H1 (cell line): ENCODE measurements around the gene RPRD2. TPM values are rescaled to one million over a fixed set of nuclear protein-coding genes. Genes with fewer than 3 reads are reported as not detected.

Source experiments
- CTCF ChIA-PET: fragments of 300-600 bp; sonication (Branson Sonifier 250); formaldehyde crosslinking; loops from one replicate; lab custom pipeline; 2021; ENCODE audit not compliant: partially characterized antibody; lab: Charles Lee
- POLR2A ChIA-PET: fragments of 300-600 bp; sonication (Branson Sonifier 250); formaldehyde crosslinking; loops from one replicate; lab custom pipeline; 2021; ENCODE audit warnings: inconsistent platforms; ENCODE audit not compliant: partially characterized antibody; lab: Charles Lee
- DNase-seq, 2 experiments: peaks; one replicate each; pipeline versions ENCODE4 v3.0.0 to v3.0.0-alpha.2; 2010 to 2022; ENCODE audit warnings: low spot score in 2 of 2, low read depth in 1 of 2, mixed read lengths in 1 of 2
- FAIRE-seq: peaks from 2 replicates; lab custom pipeline; 2011; peaks lifted over from hg19 to GRCh38; lab: Jason Lieb, UNC
- H2AFZ ChIP-seq: 2 replicates; pipeline ENCODE4 v1.8.1; 2012; ENCODE audit warnings: low read length, inconsistent platforms
- H2AK5ac ChIP-seq: 2 replicates; pipeline ENCODE4 v1.6.1; 2013; ENCODE audit warnings: low read depth, low read length
- H2BK120ac ChIP-seq: replicated peaks from 2 replicates; pipeline ENCODE3; 2013; ENCODE audit warnings: low read depth, low read length, inconsistent platforms
- H2BK12ac ChIP-seq: 2 replicates; pipeline ENCODE4 v1.6.1; 2013; ENCODE audit warnings: low read depth, low read length
- H2BK15ac ChIP-seq: 2 replicates; pipeline ENCODE4 v1.6.1; 2013; ENCODE audit warnings: low read length
- H2BK20ac ChIP-seq: 2 replicates; pipeline ENCODE4 v1.6.1; 2013; ENCODE audit warnings: low read length
- H2BK5ac ChIP-seq: 2 replicates; pipeline ENCODE4 v1.6.1; 2013; ENCODE audit warnings: low read depth, low read length
- H3K14ac ChIP-seq: 2 replicates; pipeline ENCODE4 v1.6.1; 2013; ENCODE audit warnings: inconsistent platforms; ENCODE audit not compliant: insufficient read length
- H3K18ac ChIP-seq: 2 replicates; pipeline ENCODE4 v1.6.1; 2013; ENCODE audit warnings: low read length; ENCODE audit errors: extremely low read depth
- H3K23ac ChIP-seq: 2 replicates; pipeline ENCODE4 v1.6.1; 2013; ENCODE audit warnings: inconsistent platforms; ENCODE audit not compliant: insufficient read length
- H3K23me2 ChIP-seq: 2 replicates; pipeline ENCODE4 v1.6.1; 2013; ENCODE audit warnings: low read depth, low read length
- H3K27ac ChIP-seq: 2 replicates; pipeline ENCODE4 v1.6.1; 2011; ENCODE audit warnings: low read depth, low read length, inconsistent platforms
- H3K27me3 ChIP-seq, 4 experiments: replicated peaks in 1 of 4; 1 replicate in 1 of 4; 2 replicates in 3 of 4; pipeline versions ENCODE4 v1.6.1 to v1.8.1; 2011 to 2013; ENCODE audit warnings: low read length in 3 of 4, mild to moderate bottlenecking in 3 of 4, inconsistent platforms in 2 of 4, mixed read lengths in 2 of 4, moderate library complexity in 1 of 4; ENCODE audit not compliant: control insufficient read depth in 3 of 4, insufficient read depth in 3 of 4; ENCODE audit errors: extremely low read depth in 1 of 4
- H3K36me3 ChIP-seq, 4 experiments: 2 replicates each; pipeline versions ENCODE4 v1.6.1 to v1.8.1; 2011 to 2013; ENCODE audit warnings: mild to moderate bottlenecking in 4 of 4, low read length in 3 of 4, moderate library complexity in 2 of 4, control low read depth in 1 of 4, inconsistent platforms in 1 of 4; ENCODE audit not compliant: insufficient read depth in 4 of 4, control insufficient read depth in 2 of 4
- H3K4ac ChIP-seq: replicated peaks from 2 replicates; pipeline ENCODE3; 2013; ENCODE audit warnings: low read length, low read depth, mixed read lengths, inconsistent platforms; ENCODE audit not compliant: insufficient read length
- H3K4me1 ChIP-seq, 4 experiments: replicated peaks in 1 of 4; 1 replicate in 1 of 4; 2 replicates in 3 of 4; pipeline versions ENCODE4 v1.6.1 to v1.8.1; 2011 to 2013; ENCODE audit warnings: low read length in 3 of 4, inconsistent platforms in 2 of 4, mixed read lengths in 1 of 4; ENCODE audit not compliant: insufficient read depth in 4 of 4, control insufficient read depth in 3 of 4
- H3K4me2 ChIP-seq, 2 experiments: 2 replicates each; pipeline versions ENCODE4 v1.6.1 to v1.8.1; 2011 to 2013; ENCODE audit warnings: low read depth in 2 of 2, low read length in 2 of 2, control low read depth in 1 of 2, inconsistent platforms in 1 of 2, mild to moderate bottlenecking in 1 of 2; ENCODE audit not compliant: insufficient read depth in 1 of 2
- H3K4me3 ChIP-seq, 4 experiments: fragments of 200-600, 300-600 bp in 1 of 4; sonication (generic), shearing (Covaris generic), sonication (Bioruptor Twin) in 1 of 4; 2 replicates each; pipeline versions ENCODE4 v1.5.1 to v1.8.1; 2011 to 2016; ENCODE audit warnings: low read length in 4 of 4, low read depth in 3 of 4, control low read depth in 2 of 4, inconsistent platforms in 2 of 4, mild to moderate bottlenecking in 2 of 4, mixed read lengths in 1 of 4, moderate library complexity in 1 of 4; ENCODE audit not compliant: insufficient read depth in 2 of 4; ENCODE audit errors: extremely low read depth in 1 of 4
- H3K56ac ChIP-seq: replicated peaks from 2 replicates; pipeline ENCODE3; 2013; ENCODE audit warnings: low read depth, mild to moderate bottlenecking, mixed read lengths, low read length, inconsistent platforms; ENCODE audit not compliant: insufficient read length
- H3K79me1 ChIP-seq: 2 replicates; pipeline ENCODE4 v1.6.1; 2013; ENCODE audit warnings: low read depth, low read length, control low read depth
- H3K79me2 ChIP-seq, 2 experiments: 2 replicates each; pipeline versions ENCODE4 v1.6.1 to v1.8.1; 2012 to 2013; ENCODE audit warnings: low read length in 2 of 2, mild to moderate bottlenecking in 2 of 2, inconsistent platforms in 1 of 2; ENCODE audit not compliant: insufficient read depth in 2 of 2, control insufficient read depth in 1 of 2
- H3K9ac ChIP-seq, 4 experiments: replicated peaks in 1 of 4; 1 replicate in 1 of 4; 2 replicates in 3 of 4; pipeline versions ENCODE4 v1.6.1 to v1.8.1; 2011 to 2013; ENCODE audit warnings: low read depth in 3 of 4, low read length in 3 of 4, control low read depth in 2 of 4, mild to moderate bottlenecking in 2 of 4, moderate library complexity in 2 of 4, inconsistent platforms in 1 of 4; ENCODE audit errors: extremely low read depth in 1 of 4
- H3K9me3 ChIP-seq, 2 experiments: 2 replicates each; pipeline versions ENCODE4 v1.6.1 to v1.8.1; 2012 to 2013; ENCODE audit warnings: mild to moderate bottlenecking in 2 of 2, moderate library complexity in 2 of 2, control low read depth in 1 of 2, inconsistent platforms in 1 of 2, low read depth in 1 of 2, low read length in 1 of 2, mixed read lengths in 1 of 2; ENCODE audit not compliant: insufficient read depth in 2 of 2
- H4K20me1 ChIP-seq, 2 experiments: replicated peaks in 1 of 2; 2 replicates each; pipeline versions ENCODE3 to v1.8.1; 2011 to 2013; ENCODE audit warnings: inconsistent platforms in 2 of 2, low read length in 2 of 2, mild to moderate bottlenecking in 1 of 2; ENCODE audit not compliant: insufficient read depth in 2 of 2, control insufficient read depth in 1 of 2
- H4K5ac ChIP-seq: 2 replicates; pipeline ENCODE4 v1.6.1; 2013; ENCODE audit warnings: low read length, low read depth, mixed read lengths, inconsistent platforms; ENCODE audit not compliant: insufficient read length
- H4K8ac ChIP-seq: 2 replicates; pipeline ENCODE4 v1.8.0; 2013; ENCODE audit warnings: mild to moderate bottlenecking, moderate library complexity, low read length, inconsistent platforms; ENCODE audit not compliant: insufficient read depth; ENCODE audit errors: extremely low read depth
- H4K91ac ChIP-seq: replicated peaks from 2 replicates; pipeline ENCODE3; 2013; ENCODE audit warnings: low read length, mixed read lengths, inconsistent platforms; ENCODE audit not compliant: insufficient read length
- CBX8 ChIP-seq: fragments of 300-800, 300-1000 bp; sonication (generic); IDR thresholded peaks from 2 replicates; pipeline ENCODE4 v1.7.1; 2016; ENCODE audit warnings: low read depth, low read length, borderline replicate concordance
- CHD1 ChIP-seq: IDR thresholded peaks from 2 replicates; pipeline ENCODE4 v1.6.1; 2012; ENCODE audit warnings: low read depth, low read length, improper control_type of control experiment
- CREB1 ChIP-seq: IDR thresholded peaks from 2 replicates; pipeline ENCODE4 v1.6.1; 2012; ENCODE audit warnings: inconsistent platforms
- EP300 ChIP-seq, 2 experiments: IDR thresholded peaks; 1 replicate in 1 of 2; 2 replicates in 1 of 2; pipeline ENCODE4 v1.6.1; 2011 to 2012; ENCODE audit warnings: low read depth in 2 of 2, low read length in 2 of 2, mild to moderate bottlenecking in 2 of 2, borderline replicate concordance in 1 of 2, inconsistent platforms in 1 of 2, moderate library complexity in 1 of 2
- KDM1A ChIP-seq: fragments of 200-600, 300-600 bp; sonication (generic); IDR thresholded peaks from 2 replicates; pipeline ENCODE4 v1.7.1; 2016; ENCODE audit warnings: mild to moderate bottlenecking, low read length, borderline replicate concordance
- KDM4A ChIP-seq: IDR thresholded peaks from one replicate; pipeline ENCODE4 v1.7.1; 2012; ENCODE audit warnings: low read depth, mild to moderate bottlenecking, moderate library complexity, low read length, inconsistent platforms; ENCODE audit not compliant: severe bottlenecking
- RBBP5 ChIP-seq: IDR thresholded peaks from 2 replicates; pipeline ENCODE4 v1.7.1; 2012; ENCODE audit warnings: low read depth, mild to moderate bottlenecking, inconsistent platforms, low read length, moderate library complexity, borderline replicate concordance
- SAP30 ChIP-seq: fragments of 300-600 bp; sonication (generic); IDR thresholded peaks from 2 replicates; pipeline ENCODE4 v1.7.1; 2012; ENCODE audit warnings: low read length, moderate library complexity, mild to moderate bottlenecking, inconsistent platforms; ENCODE audit not compliant: insufficient read depth, insufficient replicate concordance
- TAF7 ChIP-seq: optimal IDR thresholded peaks from 2 replicates; pipeline ENCODE3; 2011; ENCODE audit warnings: low read depth, mild to moderate bottlenecking, inconsistent platforms, low read length, moderate library complexity, borderline replicate concordance
- WGBS, 2 experiments: shearing (Covaris generic) in 1 of 2; methylation state at CpG; one replicate each; pipeline versions ENCODE4 v1.1.6 to v1.1.7; 2013 to 2015; ENCODE audit warnings: low lambda C conversion rate in 2 of 2, mixed read lengths in 2 of 2, inconsistent platforms in 1 of 2, low coverage in 1 of 2, missing lambda C conversion rate in 1 of 2; ENCODE audit not compliant: insufficient replicate concordance in 2 of 2, insufficient coverage in 1 of 2, insufficient read length in 1 of 2; ENCODE audit errors: extremely low coverage in 1 of 2, missing lambda C conversion rate in 1 of 2; 5-methylcytosine and 5-hydroxymethylcytosine counted together
- polyA plus RNA-seq, 7 experiments: library from polyadenylated mRNA; depleted of rRNA in 3 of 7; stranded (reverse) in 5 of 7; unstranded in 2 of 7; fragments of >200 nt in 5 of 7; fragments of 200-250 nt in 2 of 7; gene quantifications; 1 replicate in 5 of 7; 2 replicates in 1 of 7; 4 replicates in 1 of 7; pipeline versions ENCODE4 v1.2.1 to v1.2.3, GENCODE V29; 2011 to 2013; ENCODE audit warnings: missing spikeins in 2 of 7, mixed read lengths in 2 of 7
- total RNA-seq: library from RNA; stranded (reverse); fragmentation: NEBNext Ultra II Directional; extraction: Animal tissue kit (Norgen Biotek cat#: 25700); gene quantifications from 2 replicates; pipeline ENCODE4 v1.2.1, GENCODE V29; 2021
- TF ChIP-seq, protein P1 (sequence below): IDR thresholded peaks from 2 replicates; pipeline ENCODE4 v1.6.1; 2011; ENCODE audit warnings: low read depth, mild to moderate bottlenecking, low read length; ENCODE audit not compliant: insufficient read depth

RPRD2 gene
- total and polyA plus RNA-seq, 2 of the 8 experiments (the other 6 are each of a cell fraction or from before 2014, with no cell fraction given) = 14.4 to 32.4 TPM

DNA sequence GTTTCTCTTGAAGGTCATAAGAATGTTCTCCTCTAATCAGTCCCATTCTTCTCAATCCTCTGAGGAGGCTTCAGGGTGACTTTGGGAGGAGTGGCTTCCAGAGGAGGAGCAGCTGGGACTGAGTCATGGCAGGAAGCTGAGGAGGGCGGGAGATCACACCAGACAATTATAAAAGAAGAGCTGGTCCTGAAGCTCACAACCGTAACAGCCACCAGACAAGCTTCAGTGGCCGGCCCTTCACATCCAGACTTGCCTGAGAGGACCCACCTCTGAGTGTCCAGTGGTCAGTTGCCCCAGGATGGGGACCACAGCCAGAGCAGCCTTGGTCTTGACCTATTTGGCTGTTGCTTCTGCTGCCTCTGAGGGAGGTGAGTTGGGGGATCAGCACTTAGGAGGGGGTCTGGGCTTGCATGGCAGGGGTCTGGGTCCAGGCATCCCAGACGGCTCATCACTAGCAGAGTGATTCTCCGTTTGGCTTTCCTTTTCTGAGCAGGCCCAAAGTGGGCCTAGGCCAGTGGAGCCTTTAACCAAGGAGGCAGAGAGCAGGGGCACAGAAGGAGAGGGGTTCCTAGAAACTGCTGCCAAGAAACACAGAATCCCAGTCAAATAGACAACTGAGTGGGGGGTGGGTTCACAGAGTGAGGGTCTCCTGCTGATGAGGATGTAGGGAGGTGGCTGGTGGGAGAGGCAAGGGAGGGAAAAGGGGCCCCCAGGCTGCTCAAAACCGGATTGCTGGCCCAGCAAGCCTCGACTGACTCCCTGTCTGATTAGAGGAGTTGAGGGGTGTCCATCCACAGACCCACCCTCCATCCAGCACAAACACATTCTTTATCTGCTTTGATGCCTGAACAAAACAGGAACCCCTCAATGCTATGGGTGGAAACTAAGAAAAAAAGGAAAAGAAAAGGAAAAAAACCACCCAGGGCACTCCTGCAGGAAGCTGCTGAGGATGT, 144.2 kb downstream of the RPRD2 start, which contains the start of gene ECM1:
Gene ECM1 (plus strand): TSS at position 198 of the 953 bp plus-strand sequence. CDS start 101 bp downstream, at position 299.
- no peak within 1 kb of the TSS for H2AFZ ChIP-seq
- no peak within 1 kb of the TSS for H4K8ac ChIP-seq
- H3K27me3 ChIP-seq = no peaks in the 10 kb centered on the region
- no peak within 1 kb of the TSS for H2BK15ac ChIP-seq
- no peaks in the 10 kb centered on the region for H4K20me1 ChIP-seq
- H3K4me2 ChIP-seq = no peak within 1 kb of the TSS
- no peak for DNase-seq
- no peak within 1 kb of the TSS for H3K4me3 ChIP-seq
- no peak for FAIRE-seq
- H2BK20ac ChIP-seq = no peak within 1 kb of the TSS
- H3K18ac ChIP-seq = no peak within 1 kb of the TSS
- H4K91ac ChIP-seq = no peak within 1 kb of the TSS
- no peak within 1 kb of the TSS for H4K5ac ChIP-seq
- H3K23ac ChIP-seq = no peak within 1 kb of the TSS
- peaks cover 8 to 29% (median 10%) of the 10 kb centered on the region in 4 experiments; a peak in 6 of 8 replicates for H3K36me3 ChIP-seq
- no peak within 1 kb of the TSS for H2BK120ac ChIP-seq
- POLR2A ChIA-PET = interaction anchor here (1.1 to 3.5 kb wide), 7 partner anchors 10 to 252 kb away, joined by 3 to 16 read pairs (median 3); partner anchors contain the start of gene TARS2
- CTCF ChIA-PET = interaction anchor here (0.5 to 22.4 kb wide), 4 partner anchors 10 to 24 kb away, joined by 3 to 253 read pairs (median 4); no protein-coding TSS in a partner anchor
- no peak within 1 kb of the TSS for H2BK12ac ChIP-seq
- no peak within 1 kb of the TSS for H3K56ac ChIP-seq
- H3K14ac ChIP-seq = no peak within 1 kb of the TSS
- no peak within 1 kb of the TSS for H3K27ac ChIP-seq
- WGBS, 2 experiments = 93% methylated on average over 5 of the region's 7 CpGs; no CpG with 5 or more reads in 1 of the 2 experiments
- no peak within 1 kb of the TSS for H3K4ac ChIP-seq
- H3K79me2 ChIP-seq = no peaks in the 10 kb centered on the region
- H3K9ac ChIP-seq = no peak within 1 kb of the TSS
- no peaks in the 10 kb centered on the region for H3K4me1 ChIP-seq
- no peak within 1 kb of the TSS for H2BK5ac ChIP-seq
- no peaks in the 10 kb centered on the region for H3K23me2 ChIP-seq
- H3K9me3 ChIP-seq = no peaks in the 10 kb centered on the region
- no peak within 1 kb of the TSS for H2AK5ac ChIP-seq
- H3K79me1 ChIP-seq = no peaks in the 10 kb centered on the region
- TF ChIP-seq CREB1 = no peak
- TF ChIP-seq RBBP5 = no peak
- no peak for TF ChIP-seq CHD1
- no peak for TF ChIP-seq SAP30
- TF ChIP-seq KDM1A = no peak
- TF ChIP-seq CBX8 = no peak
- TF ChIP-seq TAF7 = no peak
- no peak for TF ChIP-seq KDM4A
- TF ChIP-seq, protein P1, sequence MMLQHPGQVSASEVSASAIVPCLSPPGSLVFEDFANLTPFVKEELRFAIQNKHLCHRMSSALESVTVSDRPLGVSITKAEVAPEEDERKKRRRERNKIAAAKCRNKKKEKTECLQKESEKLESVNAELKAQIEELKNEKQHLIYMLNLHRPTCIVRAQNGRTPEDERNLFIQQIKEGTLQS = no peak
- TF ChIP-seq EP300 (IDR thresholded peaks at IDR 0.05; ENCODE audit: borderline replicate concordance in 1 of 2, low read depth in 2 of 2, low read length in 2 of 2) = no peak
